Measurements from ENCODE around the gene NCKAP5. TPM values are rescaled to one million over a fixed set of nuclear protein-coding genes. Genes with fewer than 3 reads are reported as not detected.

NCKAP5 gene
- total and polyA plus RNA-seq, 9 donors, result 0.80 to 2.7 (median 2.2) TPM

DNA sequence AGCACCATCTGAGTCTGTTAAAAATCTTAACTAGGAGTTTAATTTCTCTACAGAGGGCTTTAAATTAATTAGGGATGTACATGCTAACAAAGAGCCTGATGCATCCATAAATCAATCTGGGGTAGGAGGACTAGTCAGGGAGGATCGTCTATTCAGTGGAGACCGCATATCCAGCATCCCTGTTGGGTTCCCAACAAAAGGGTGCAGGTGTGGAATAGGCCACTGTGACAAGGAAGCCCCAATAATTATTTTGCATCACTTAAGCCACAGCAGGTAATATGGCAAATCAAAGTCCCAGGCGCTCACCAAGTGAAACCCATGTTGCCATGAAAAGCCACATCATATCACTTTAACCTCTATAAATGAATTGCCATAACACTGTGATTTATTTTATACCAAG lies 392.3 kb downstream of the NCKAP5 start:
- H3K27ac ChIP-seq, result no peak overlapping the region
- TF ChIP-seq, protein P1, sequence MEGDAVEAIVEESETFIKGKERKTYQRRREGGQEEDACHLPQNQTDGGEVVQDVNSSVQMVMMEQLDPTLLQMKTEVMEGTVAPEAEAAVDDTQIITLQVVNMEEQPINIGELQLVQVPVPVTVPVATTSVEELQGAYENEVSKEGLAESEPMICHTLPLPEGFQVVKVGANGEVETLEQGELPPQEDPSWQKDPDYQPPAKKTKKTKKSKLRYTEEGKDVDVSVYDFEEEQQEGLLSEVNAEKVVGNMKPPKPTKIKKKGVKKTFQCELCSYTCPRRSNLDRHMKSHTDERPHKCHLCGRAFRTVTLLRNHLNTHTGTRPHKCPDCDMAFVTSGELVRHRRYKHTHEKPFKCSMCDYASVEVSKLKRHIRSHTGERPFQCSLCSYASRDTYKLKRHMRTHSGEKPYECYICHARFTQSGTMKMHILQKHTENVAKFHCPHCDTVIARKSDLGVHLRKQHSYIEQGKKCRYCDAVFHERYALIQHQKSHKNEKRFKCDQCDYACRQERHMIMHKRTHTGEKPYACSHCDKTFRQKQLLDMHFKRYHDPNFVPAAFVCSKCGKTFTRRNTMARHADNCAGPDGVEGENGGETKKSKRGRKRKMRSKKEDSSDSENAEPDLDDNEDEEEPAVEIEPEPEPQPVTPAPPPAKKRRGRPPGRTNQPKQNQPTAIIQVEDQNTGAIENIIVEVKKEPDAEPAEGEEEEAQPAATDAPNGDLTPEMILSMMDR (IDR thresholded peaks at IDR 0.05), result no peak
- TF ChIP-seq EP300 (IDR thresholded peaks at IDR 0.05), result no peak
- TF ChIP-seq POLR2A (IDR thresholded peaks at IDR 0.05), result no peak
- intact Hi-C loops (cut with DNase I), result no loop called here

DNA sequence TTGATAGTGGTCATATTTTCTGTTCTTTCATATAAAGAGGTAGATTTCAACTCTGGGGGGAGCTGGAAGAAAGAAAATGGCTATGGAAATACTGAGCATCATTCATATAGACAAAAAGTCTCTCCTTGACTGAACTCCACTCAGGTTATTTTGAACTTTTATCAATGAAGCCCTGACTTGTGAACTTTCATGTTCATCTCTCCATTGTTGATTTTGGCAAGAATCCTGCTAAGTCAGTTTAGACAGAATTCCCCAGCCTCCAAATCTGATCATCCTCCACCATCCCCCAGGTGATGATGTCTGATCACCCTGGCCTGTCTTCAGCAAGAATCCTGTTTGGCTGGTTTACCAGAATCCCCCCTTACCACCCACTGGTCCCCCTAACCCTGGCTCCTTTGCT lies 395.0 kb downstream of the NCKAP5 start:
- intact Hi-C loops (cut with DNase I), result no loop called here
- peaks cover 4% of the 10 kb centered on the region for H3K4me1 ChIP-seq (ENCODE audit: insufficient read depth)
- no peak for DNase-seq
- H3K27ac ChIP-seq, result no peak overlapping the region
- TF ChIP-seq POLR2A (IDR thresholded peaks at IDR 0.05) (no peak), EP300 (IDR thresholded peaks at IDR 0.05) (no peak)
- TF ChIP-seq, protein P1 (IDR thresholded peaks at IDR 0.05), result no peak
- no peaks in the 10 kb centered on the region for H3K9me3 ChIP-seq
- no peaks in the 10 kb centered on the region for H3K36me3 ChIP-seq
- no peak overlapping the region for H3K4me3 ChIP-seq
- H3K27me3 ChIP-seq, result no peaks in the 10 kb centered on the region

More for the DNA sequence above, 392.3 kb downstream of the NCKAP5 start:
- no peak for DNase-seq
- Histone ChIP-seq H3K4me1 (ENCODE audit: insufficient read depth) (peaks cover 4% of the 10 kb centered on the region), H3K27me3 (no peaks in the 10 kb centered on the region), H3K36me3 (no peaks in the 10 kb centered on the region), H3K4me3 (no peak overlapping the region), H3K9me3 (no peaks in the 10 kb centered on the region)
- WGBS, 3 donors, result 90 to 96% (median 94%) methylated on average over 3 of the region's 3 CpGs

DNA sequence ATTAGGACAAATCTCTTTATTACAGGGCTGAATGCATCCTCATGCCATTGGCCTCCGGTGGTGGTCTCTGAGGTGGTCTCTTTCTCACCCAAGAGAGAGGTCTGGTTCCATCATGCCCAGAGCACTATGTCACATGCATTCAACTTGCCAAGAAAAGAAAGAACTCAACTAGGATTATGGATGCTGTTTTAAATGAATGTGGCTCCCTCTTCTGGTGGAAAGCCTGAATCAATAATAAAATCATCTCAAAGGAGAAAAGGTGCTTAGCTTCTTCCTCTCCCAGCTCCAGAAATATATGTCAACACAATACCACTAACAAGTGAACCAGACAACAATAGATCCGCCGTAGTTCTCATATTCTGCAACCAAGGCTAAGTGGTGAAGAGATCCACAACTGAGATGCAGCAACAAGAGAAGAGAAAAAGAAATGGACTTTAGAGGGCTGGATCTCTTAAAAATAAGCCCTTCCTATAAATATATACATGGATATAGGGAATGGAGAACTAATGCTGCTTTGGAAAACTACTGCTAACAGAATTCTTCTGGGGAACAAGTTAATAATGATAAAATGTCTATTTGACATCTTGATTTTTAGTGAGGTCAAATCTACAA lies 396.8 kb downstream of the NCKAP5 start:
- 29 to 34% (median 30%) methylated on average over 3 of the region's 3 CpGs for WGBS, 3 donors
- Histone ChIP-seq H3K4me1 (ENCODE audit: insufficient read depth) (no peaks in the 10 kb centered on the region), H3K4me3 (no peak overlapping the region), H3K36me3 (no peaks in the 10 kb centered on the region), H3K9me3 (no peaks in the 10 kb centered on the region), H3K27me3 (no peaks in the 10 kb centered on the region), H3K27ac (no peak overlapping the region)
- TF ChIP-seq, protein P1 (IDR thresholded peaks at IDR 0.05), result no peak
- no peak for TF ChIP-seq EP300 (IDR thresholded peaks at IDR 0.05)
- no peak for TF ChIP-seq POLR2A (IDR thresholded peaks at IDR 0.05)
- no peak for DNase-seq
- intact Hi-C loops (cut with DNase I), result no loop called here

DNA sequence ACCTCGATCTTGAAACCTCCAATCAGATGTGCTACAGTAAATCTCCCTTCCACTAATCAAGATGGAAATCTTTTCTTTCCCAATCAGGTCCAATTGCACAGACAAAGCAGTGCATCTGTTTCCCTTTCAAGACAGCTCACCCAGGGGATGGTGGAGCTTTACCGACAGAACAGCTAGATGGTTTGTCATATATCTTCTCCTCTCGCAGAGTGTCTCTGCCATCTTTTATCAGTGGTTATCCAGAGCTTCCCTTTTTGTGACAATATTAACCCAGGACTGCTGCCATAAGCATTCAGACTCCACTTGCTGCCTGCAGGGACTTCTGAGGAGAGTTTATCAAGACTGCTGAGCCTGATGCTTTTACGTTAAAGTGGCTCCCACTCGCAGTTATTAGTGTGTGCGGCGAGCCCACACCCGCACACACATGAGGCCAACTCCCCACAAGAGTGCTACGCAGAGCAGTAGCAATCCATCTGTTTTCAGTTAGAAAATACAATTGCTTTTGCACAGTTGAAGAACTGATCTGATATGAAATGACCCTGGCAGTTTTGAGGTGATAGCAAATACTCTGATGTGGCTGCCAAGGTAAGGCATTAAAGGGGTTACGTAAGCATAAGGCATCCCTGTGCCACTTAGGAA lies 398.9 kb downstream of the NCKAP5 start:
- intact Hi-C loops (cut with DNase I), result no loop called here
- Histone ChIP-seq H3K9me3 (no peaks in the 10 kb centered on the region), H3K36me3 (no peaks in the 10 kb centered on the region), H3K27me3 (no peaks in the 10 kb centered on the region), H3K4me1 (ENCODE audit: insufficient read depth) (no peaks in the 10 kb centered on the region), H3K27ac (no peak overlapping the region), H3K4me3 (no peak overlapping the region)
- WGBS, 3 donors, result 63 to 71% (median 70%) methylated on average over 10 of the region's 10 CpGs
- TF ChIP-seq, protein P1 (IDR thresholded peaks at IDR 0.05), result no peak
- no peak for TF ChIP-seq EP300 (IDR thresholded peaks at IDR 0.05)
- TF ChIP-seq POLR2A (IDR thresholded peaks at IDR 0.05), result no peak
- DNase-seq, result no peak

All from ovary (tissue), 9 donors.